GM19351 (cell line): ENCODE data around the gene BCAS4.

Source experiments
- ATAC-seq: cut with Tn5 transposase; IDR thresholded peaks from one replicate; pipeline ENCODE4 v1.9.1; 2021; ENCODE audit warnings: mild to moderate bottlenecking, moderate library complexity; ENCODE audit not compliant: unreplicated experiment

BCAS4 gene

GRCh38 chr20:50852085-50852484 is 57.2 kb downstream of the BCAS4 start:
- ATAC-seq, result no peak

- ATAC-seq, result no peak
These were observed 59.8 kb downstream of the BCAS4 start for GRCh38 chr20:50854506-50855249.

GRCh38 chr20:50855498-50856474 is 60.9 kb downstream of the BCAS4 start:
- no peak for ATAC-seq

GRCh38 chr20:50856475-50857041 is 61.7 kb downstream of the BCAS4 start:
- no peak for ATAC-seq

GRCh38 chr20:50857348-50857747 is 62.5 kb downstream of the BCAS4 start:
- no peak for ATAC-seq

GRCh38 chr20:50858525-50858924 is 63.7 kb downstream of the BCAS4 start:
- no peak for ATAC-seq

- no peak for ATAC-seq
These were observed 64.3 kb downstream of the BCAS4 start for GRCh38 chr20:50859161-50859560.

- no peak for ATAC-seq
These were observed 66.2 kb downstream of the BCAS4 start for GRCh38 chr20:50861012-50861411.

GRCh38 chr20:50862546-50862945 is 67.7 kb downstream of the BCAS4 start:
- ATAC-seq, result no peak

- no peak for ATAC-seq
These were observed 70.3 kb downstream of the BCAS4 start for GRCh38 chr20:50865114-50865513.

GRCh38 chr20:50865591-50865990 is 70.7 kb downstream of the BCAS4 start:
- ATAC-seq, result no peak

GRCh38 chr20:50866036-50866685 is 71.3 kb downstream of the BCAS4 start:
- no peak for ATAC-seq

GRCh38 chr20:50866831-50867230 is 72.0 kb downstream of the BCAS4 start:
- ATAC-seq, result no peak

- ATAC-seq, result no peak
These were observed 72.9 kb downstream of the BCAS4 start for GRCh38 chr20:50867805-50868204.

GRCh38 chr20:50868509-50869495 is 73.9 kb downstream of the BCAS4 start:
- no peak for ATAC-seq

- ATAC-seq, result no peak
These were observed 75.8 kb downstream of the BCAS4 start for GRCh38 chr20:50870561-50871161.

GRCh38 chr20:50872560-50873425 is 77.9 kb downstream of the BCAS4 start:
- ATAC-seq, result no peak

- ATAC-seq, result no peak
These were observed 78.7 kb downstream of the BCAS4 start for GRCh38 chr20:50873585-50873984.
